SU-DHL-6 (cell line): ENCODE data around the gene NCAPG2.

ENCODE experiments used
- H2AFZ ChIP-seq: fragments of 200-600 bp; sonication (generic); 2 replicates; pipeline ENCODE4 v1.6.1; 2014; ENCODE audit warnings: low read depth, mild to moderate bottlenecking, moderate library complexity, mixed read lengths, antibody characterized with exemption, low read length; ENCODE audit not compliant: severe bottlenecking
- H3F3A ChIP-seq: fragments of 200-600 bp; shearing (Covaris generic); 2 replicates; pipeline ENCODE4 v1.6.0; 2016; ENCODE audit warnings: antibody characterized with exemption, mild to moderate bottlenecking; ENCODE audit not compliant: insufficient read depth
- H3K27ac ChIP-seq: fragments of 200-600 bp; sonication (generic); 2 replicates; pipeline ENCODE4 v1.5.1; 2016; ENCODE audit warnings: low read depth, mild to moderate bottlenecking, low read length, moderate library complexity, mixed read lengths
- H3K27me3 ChIP-seq: fragments of 200-600 bp; sonication (generic), shearing (Covaris generic); 2 replicates; pipeline ENCODE4 v1.6.0; 2014; ENCODE audit warnings: mild to moderate bottlenecking, low read length
- H3K36me3 ChIP-seq: fragments of 200-600 bp; sonication (generic); 2 replicates; pipeline ENCODE4 v1.6.1; 2014; ENCODE audit warnings: mild to moderate bottlenecking, low read length, mixed read lengths
- H3K4me2 ChIP-seq: fragments of 300-600, 200-600 bp; shearing (Covaris generic), sonication (generic); 2 replicates; pipeline ENCODE4 v1.6.0; 2014; ENCODE audit warnings: low read length, low read depth, mild to moderate bottlenecking; ENCODE audit not compliant: poor library complexity, severe bottlenecking
- H3K4me3 ChIP-seq: fragments of 200-600 bp; sonication (generic); 2 replicates; pipeline ENCODE4 v1.5.1; 2014; ENCODE audit warnings: antibody characterized with exemption, low read length, mild to moderate bottlenecking, mixed read lengths; ENCODE audit not compliant: insufficient read depth, poor library complexity, severe bottlenecking
- H3K79me2 ChIP-seq: fragments of 200-600 bp; sonication (generic); 2 replicates; pipeline ENCODE4 v1.6.1; 2014; ENCODE audit warnings: mild to moderate bottlenecking, low read length, moderate library complexity; ENCODE audit not compliant: insufficient read depth
- H3K9ac ChIP-seq: fragments of 200-600 bp; sonication (generic); 2 replicates; pipeline ENCODE4 v1.7.0; 2014; ENCODE audit warnings: mild to moderate bottlenecking, low read length
- H3K9me2 ChIP-seq: fragments of 200-600 bp; sonication (generic); replicated peaks from 2 replicates; pipeline ENCODE4 v1.6.1; 2014; ENCODE audit warnings: low read length; ENCODE audit not compliant: insufficient read depth
- H3K9me3 ChIP-seq: fragments of 200-600 bp; sonication (generic); 2 replicates; pipeline ENCODE4 v1.6.1; 2014; ENCODE audit warnings: low read length, mixed read lengths; ENCODE audit not compliant: insufficient read depth
- H4K20me1 ChIP-seq: fragments of 200-600 bp; sonication (generic); 2 replicates; pipeline ENCODE4 v1.6.1; 2014; ENCODE audit warnings: low read depth, mild to moderate bottlenecking, antibody characterized with exemption, low read length, moderate library complexity, mixed read lengths
- EZH2phosphoT487 ChIP-seq: fragments of 200-600 bp; sonication (generic), shearing (Covaris generic); conservative IDR thresholded peaks from 2 replicates; pipeline ENCODE4 v1.6.1; 2018; ENCODE audit warnings: mild to moderate bottlenecking, antibody characterized with exemption, low read length, moderate library complexity, mixed read lengths
- TF ChIP-seq, protein P1 (sequence below): fragments of 200-600 bp; sonication (generic); IDR thresholded peaks from one replicate; pipeline ENCODE4 v1.5.1; 2017; ENCODE audit warnings: antibody characterized with exemption, mild to moderate bottlenecking, low read length, moderate library complexity; ENCODE audit not compliant: insufficient read depth, poor library complexity, severe bottlenecking

NCAPG2 gene

DNA sequence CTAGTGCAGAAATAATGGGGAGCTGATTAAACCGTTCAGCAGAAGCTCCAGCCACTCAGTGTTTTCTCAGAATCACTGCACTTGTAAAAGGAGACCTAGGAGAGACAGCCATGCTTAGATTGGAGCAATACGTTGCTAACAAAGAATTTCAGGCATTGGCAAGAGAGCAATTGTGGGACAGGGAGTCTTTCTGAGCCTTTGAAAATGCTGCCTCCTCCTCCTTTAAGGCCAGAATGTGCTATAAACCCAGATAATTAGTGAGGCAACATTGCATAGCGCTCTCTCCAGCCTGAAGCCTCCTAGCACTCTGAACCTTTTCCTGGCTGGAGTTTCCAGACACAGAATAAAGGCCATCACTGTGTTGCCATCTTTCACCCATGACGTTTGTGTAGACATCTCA, 98.5 kb downstream of the NCAPG2 start:
- Histone ChIP-seq H3K9me2 (no peaks in the 10 kb centered on the region), H3F3A (no peaks in the 10 kb centered on the region; the same call in 1 of the 2 replicates), H3K36me3 (no peaks in the 10 kb centered on the region)

DNA sequence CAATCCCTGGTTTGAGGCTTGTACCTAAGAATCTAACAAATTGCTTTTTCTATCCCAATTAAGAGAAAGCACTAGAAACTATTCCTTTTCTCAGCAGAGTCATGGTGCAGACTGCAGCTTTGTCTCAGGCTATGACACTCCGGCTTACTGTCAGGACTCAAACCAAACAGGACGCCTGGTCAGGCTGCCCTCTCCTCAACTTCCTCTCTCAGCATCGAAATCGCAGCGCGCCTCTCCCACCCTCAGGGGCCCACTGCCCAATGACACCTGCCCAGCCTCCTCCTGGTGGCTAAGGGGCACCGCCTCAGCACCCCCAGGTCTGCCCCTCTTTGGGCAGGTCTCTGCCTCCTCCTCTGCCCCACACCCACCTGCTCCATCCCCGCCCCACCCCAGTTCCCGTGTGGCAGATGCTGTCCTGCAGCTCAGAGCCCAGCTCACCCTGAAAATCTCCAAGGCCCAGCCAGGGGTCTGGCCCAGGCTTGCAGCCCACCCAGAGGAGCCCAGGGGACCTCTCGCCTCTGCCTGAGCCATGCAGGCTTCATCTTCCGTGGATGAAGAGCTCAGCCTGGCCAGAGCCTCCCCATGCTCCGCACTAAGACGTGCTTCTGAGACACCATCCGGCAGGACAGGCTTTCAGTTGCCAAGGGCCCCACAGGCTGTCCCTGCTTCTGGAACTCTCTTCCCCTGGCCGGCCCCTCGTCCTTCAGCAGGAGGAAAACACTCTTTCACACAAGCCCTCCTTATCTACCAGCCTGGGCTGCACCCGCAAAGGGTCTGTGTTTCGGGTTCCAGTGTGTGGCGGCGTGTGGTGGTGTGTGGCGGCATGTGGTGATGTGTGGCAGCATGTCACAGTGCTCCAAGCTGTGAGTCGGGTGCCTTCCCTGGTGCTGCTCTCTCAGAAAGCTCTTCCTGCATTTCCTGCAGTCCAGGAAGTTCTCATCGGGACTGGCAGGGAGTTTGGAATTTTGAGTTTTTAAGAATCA, 100.5 kb downstream of the NCAPG2 start:
- Histone ChIP-seq H3F3A (no peaks in the 10 kb centered on the region; the same call in 1 of the 2 replicates), H2AFZ (no peak overlapping the region), H3K4me3 (no peak overlapping the region), H3K9ac (no peak overlapping the region), H3K36me3 (no peaks in the 10 kb centered on the region), H4K20me1 (no peaks in the 10 kb centered on the region), H3K27ac (no peak overlapping the region), H3K79me2 (no peaks in the 10 kb centered on the region), H3K4me2 (no peak overlapping the region), H3K27me3 (no peaks in the 10 kb centered on the region), H3K9me3 (no peaks in the 10 kb centered on the region), H3K9me2 (no peaks in the 10 kb centered on the region)
- TF ChIP-seq, protein P1, sequence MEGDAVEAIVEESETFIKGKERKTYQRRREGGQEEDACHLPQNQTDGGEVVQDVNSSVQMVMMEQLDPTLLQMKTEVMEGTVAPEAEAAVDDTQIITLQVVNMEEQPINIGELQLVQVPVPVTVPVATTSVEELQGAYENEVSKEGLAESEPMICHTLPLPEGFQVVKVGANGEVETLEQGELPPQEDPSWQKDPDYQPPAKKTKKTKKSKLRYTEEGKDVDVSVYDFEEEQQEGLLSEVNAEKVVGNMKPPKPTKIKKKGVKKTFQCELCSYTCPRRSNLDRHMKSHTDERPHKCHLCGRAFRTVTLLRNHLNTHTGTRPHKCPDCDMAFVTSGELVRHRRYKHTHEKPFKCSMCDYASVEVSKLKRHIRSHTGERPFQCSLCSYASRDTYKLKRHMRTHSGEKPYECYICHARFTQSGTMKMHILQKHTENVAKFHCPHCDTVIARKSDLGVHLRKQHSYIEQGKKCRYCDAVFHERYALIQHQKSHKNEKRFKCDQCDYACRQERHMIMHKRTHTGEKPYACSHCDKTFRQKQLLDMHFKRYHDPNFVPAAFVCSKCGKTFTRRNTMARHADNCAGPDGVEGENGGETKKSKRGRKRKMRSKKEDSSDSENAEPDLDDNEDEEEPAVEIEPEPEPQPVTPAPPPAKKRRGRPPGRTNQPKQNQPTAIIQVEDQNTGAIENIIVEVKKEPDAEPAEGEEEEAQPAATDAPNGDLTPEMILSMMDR = no peak

More for the DNA sequence above, 98.5 kb downstream of the NCAPG2 start:
- TF ChIP-seq, protein P1 = no peak
- no peak for TF ChIP-seq EZH2phosphoT487
- Histone ChIP-seq H3K4me3 (no peak overlapping the region), H2AFZ (no peak overlapping the region), H3K4me2 (no peak overlapping the region), H3K9me3 (no peaks in the 10 kb centered on the region), H4K20me1 (no peaks in the 10 kb centered on the region), H3K79me2 (no peaks in the 10 kb centered on the region), H3K27me3 (no peaks in the 10 kb centered on the region), H3K27ac (no peak overlapping the region), H3K9ac (no peak overlapping the region)

DNA sequence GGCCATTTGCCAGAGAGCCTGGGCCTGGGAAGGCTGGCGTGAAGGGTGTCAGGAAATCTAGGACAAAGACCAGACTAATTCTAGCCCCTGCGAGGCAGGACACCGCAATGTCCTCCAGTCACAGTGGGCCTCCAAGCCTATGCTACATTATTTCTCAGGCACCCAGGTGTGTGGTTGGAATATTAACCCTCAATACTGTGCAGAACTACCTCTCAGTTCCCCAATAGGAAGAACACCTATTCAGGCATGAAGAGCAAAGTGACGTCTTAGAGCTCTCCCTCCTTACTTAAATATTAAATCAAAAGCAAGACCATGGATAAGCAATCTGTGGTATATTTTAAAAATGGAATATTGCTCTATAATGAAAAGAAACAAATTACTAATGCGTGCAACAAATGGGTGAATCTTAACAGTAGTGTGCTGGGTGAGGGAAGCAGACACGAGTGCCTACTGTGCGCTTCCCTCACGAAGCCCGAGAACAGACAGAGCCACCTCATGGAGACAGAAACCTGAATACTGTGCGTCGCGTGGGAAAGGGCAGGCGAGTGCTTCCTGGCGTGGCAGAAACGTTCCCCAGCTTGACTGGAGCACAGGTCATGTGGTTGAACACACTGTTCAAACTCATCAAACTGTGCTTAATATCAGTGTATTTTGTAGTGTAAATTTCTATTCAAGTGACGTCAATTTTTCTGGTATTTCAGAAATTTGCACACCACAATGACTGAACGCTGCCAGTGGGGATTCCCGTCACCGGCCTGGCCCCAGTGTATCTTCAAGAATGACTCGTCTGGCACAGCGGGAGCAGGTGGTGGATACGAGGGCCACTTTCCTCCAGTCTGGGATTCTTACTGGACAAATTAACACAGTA, 101.5 kb downstream of the NCAPG2 start:
- Histone ChIP-seq H4K20me1 (no peaks in the 10 kb centered on the region), H3K36me3 (no peaks in the 10 kb centered on the region), H3F3A (no peaks in the 10 kb centered on the region; the same call in 1 of the 2 replicates), H3K4me3 (no peak overlapping the region), H3K79me2 (no peaks in the 10 kb centered on the region), H3K9me3 (no peaks in the 10 kb centered on the region), H3K9ac (no peak overlapping the region), H2AFZ (no peak overlapping the region), H3K27me3 (no peaks in the 10 kb centered on the region), H3K4me2 (no peak overlapping the region), H3K9me2 (no peaks in the 10 kb centered on the region), H3K27ac (no peak overlapping the region)
- TF ChIP-seq EZH2phosphoT487 = no peak
- TF ChIP-seq, protein P1 = no peak
